ENCODE data around the gene SPINDOC. TPM values are rescaled to one million over a fixed set of nuclear protein-coding genes. Genes with fewer than 3 reads are reported as not detected.

The SPINDOC gene
- total RNA-seq, 1 experiment from 2014 or later, result 50.9 TPM

DNA sequence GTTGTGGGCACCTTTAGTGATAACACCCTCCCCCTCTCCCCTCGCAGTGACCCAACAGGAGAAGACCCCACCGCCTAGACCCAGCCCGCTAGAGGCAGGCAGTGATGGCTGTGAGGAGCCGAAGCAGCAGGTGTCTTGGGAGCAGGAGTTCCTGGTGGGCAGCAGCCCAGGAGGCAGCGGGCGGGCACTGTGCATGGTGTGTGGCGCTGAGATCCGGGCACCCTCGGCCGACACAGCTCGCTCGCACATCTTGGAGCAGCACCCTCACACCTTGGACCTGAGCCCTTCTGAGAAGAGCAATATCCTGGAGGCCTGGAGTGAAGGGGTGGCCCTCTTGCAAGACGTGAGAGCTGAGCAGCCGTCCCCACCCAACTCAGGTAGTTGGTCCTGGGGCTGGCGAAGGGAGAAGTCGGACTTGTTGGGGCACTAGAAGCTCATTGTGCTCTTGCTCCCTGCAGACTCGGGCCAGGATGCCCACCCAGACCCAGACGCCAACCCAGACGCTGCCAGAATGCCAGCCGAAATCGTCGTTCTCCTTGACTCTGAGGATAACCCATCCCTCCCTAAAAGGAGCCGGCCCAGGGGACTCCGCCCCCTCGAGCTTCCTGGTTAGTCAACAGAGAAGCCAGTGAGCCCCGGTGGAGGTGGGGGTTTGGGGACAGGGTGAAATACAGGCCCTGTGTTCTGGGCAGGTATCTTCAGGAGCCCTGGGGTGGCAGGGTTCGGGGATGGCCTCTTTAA, 4.7 kb downstream of the SPINDOC start:
- Histone ChIP-seq H2AFZ (ENCODE audit: low read depth, low read length, poor library complexity, severe bottlenecking) (no peak overlapping the region), H3K4me2 (ENCODE audit: low read length) (no peak overlapping the region), H3K79me2 (ENCODE audit: insufficient read depth, low read length) (peaks cover 58% of the 10 kb centered on the region), H3K9me3 (ENCODE audit: control insufficient read depth in 1 of 2, insufficient read depth in 1 of 2, low read depth in 1 of 2, low read length in 2 of 2) (no peaks in the 10 kb centered on the region), H3K27ac (ENCODE audit: low read depth, low read length) (no peak overlapping the region), H3K27me3 (ENCODE audit: insufficient read depth, low read length) (no peaks in the 10 kb centered on the region), H4K20me1 (ENCODE audit: insufficient read depth) (peaks cover 4% of the 10 kb centered on the region; the same call in 1 of the 2 replicates), H3K4me3 (replicated peaks in 1 of 2; ENCODE audit: low read depth in 1 of 2, low read length in 2 of 2) (no peak overlapping the region), H3K9ac (ENCODE audit: low read length) (no peak overlapping the region), H3K9me2 (ENCODE audit: insufficient read depth) (no peaks in the 10 kb centered on the region), H3K36me3 (ENCODE audit: control insufficient read depth in 1 of 2, insufficient read depth in 2 of 2, low read length in 2 of 2) (peaks cover 26 to 48% of the 10 kb centered on the region in 2 experiments; a peak in 3 of 4 replicates), H3K4me1 (ENCODE audit: control insufficient read depth in 1 of 2, insufficient read depth in 2 of 2, low read length in 2 of 2) (peaks cover 7 to 13% of the 10 kb centered on the region in 2 experiments; a peak in 3 of 4 replicates)
- TF ChIP-seq ZFX (IDR thresholded peaks at IDR 0.05) (no peak), POLR2AphosphoS5 (IDR thresholded peaks at IDR 0.05; ENCODE audit: low read depth, low read length) (no peak), ZNF274 (IDR thresholded peaks at IDR 0.05; ENCODE audit: low read depth, low read length) (no peak), EZH2phosphoT487 (IDR thresholded peaks at IDR 0.05; ENCODE audit: borderline replicate concordance) (no peak), RAD21 (IDR thresholded peaks at IDR 0.05; ENCODE audit: low read depth) (no peak)
- no peak for ATAC-seq
- DNase-seq (ENCODE audit: low read depth, low spot score), result no peak
- RAD21 ChIA-PET (ENCODE audit: low non-redundant PET in 1 of 2, low total read pairs in 2 of 2, uncharacterized antibody in 2 of 2, unreplicated experiment in 2 of 2), result no interaction called here
- BruUV-seq (replicated peaks), result no TSS peak
- POLR2A ChIA-PET, result no interaction called here
- intact Hi-C loops (cut with micrococcal nuclease), result no loop called here
- CTCF ChIA-PET, result no interaction called here

DNA sequence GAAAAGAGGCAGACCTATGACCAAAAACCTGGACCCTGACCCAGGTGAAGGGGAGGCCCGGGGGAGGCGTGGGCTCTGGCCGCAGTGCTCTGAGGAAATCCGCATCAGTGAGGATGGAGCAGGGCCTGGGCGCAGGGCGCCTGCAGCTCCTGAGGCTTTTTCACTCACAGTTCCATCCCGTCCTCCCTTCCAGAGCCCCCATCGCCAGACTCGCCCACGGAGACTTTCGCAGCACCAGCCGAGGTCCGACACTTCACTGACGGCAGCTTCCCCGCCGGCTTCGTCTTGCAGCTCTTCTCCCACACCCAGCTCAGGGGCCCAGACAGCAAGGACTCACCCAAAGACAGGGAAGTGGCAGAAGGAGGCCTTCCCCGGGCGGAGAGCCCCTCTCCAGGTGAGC, 5.4 kb downstream of the SPINDOC start:
- ChIA-PET RAD21 (ENCODE audit: low non-redundant PET in 1 of 2, low total read pairs in 2 of 2, uncharacterized antibody in 2 of 2, unreplicated experiment in 2 of 2) (no interaction called here), CTCF (no interaction called here), POLR2A (no interaction called here)
- Histone ChIP-seq H3K4me3 (replicated peaks in 1 of 2; ENCODE audit: low read depth in 1 of 2, low read length in 2 of 2) (no peak overlapping the region), H3K27me3 (ENCODE audit: insufficient read depth, low read length) (no peaks in the 10 kb centered on the region), H2AFZ (ENCODE audit: low read depth, low read length, poor library complexity, severe bottlenecking) (no peak overlapping the region), H3K79me2 (ENCODE audit: insufficient read depth, low read length) (peaks cover 56% of the 10 kb centered on the region), H4K20me1 (ENCODE audit: insufficient read depth) (peaks cover 4% of the 10 kb centered on the region; the same call in 1 of the 2 replicates), H3K9ac (ENCODE audit: low read length) (no peak overlapping the region), H3K27ac (ENCODE audit: low read depth, low read length) (no peak overlapping the region), H3K4me2 (ENCODE audit: low read length) (no peak overlapping the region), H3K9me2 (ENCODE audit: insufficient read depth) (no peaks in the 10 kb centered on the region), H3K36me3 (ENCODE audit: control insufficient read depth in 1 of 2, insufficient read depth in 2 of 2, low read length in 2 of 2) (peaks cover 31 to 53% of the 10 kb centered on the region in 2 experiments; a peak in 3 of 4 replicates), H3K4me1 (ENCODE audit: control insufficient read depth in 1 of 2, insufficient read depth in 2 of 2, low read length in 2 of 2) (peaks cover 7 to 11% of the 10 kb centered on the region in 2 experiments; a peak in 3 of 4 replicates), H3K9me3 (ENCODE audit: control insufficient read depth in 1 of 2, insufficient read depth in 1 of 2, low read depth in 1 of 2, low read length in 2 of 2) (no peaks in the 10 kb centered on the region)
- DNase-seq (ENCODE audit: low read depth, low spot score) (no peak), ATAC-seq (no peak)
- intact Hi-C loops (cut with micrococcal nuclease), result no loop called here
- BruUV-seq (replicated peaks), result no TSS peak
- no peak for TF ChIP-seq FOSL1 (IDR thresholded peaks at IDR 0.05; ENCODE audit: low read depth)
- TF ChIP-seq ZNF274 (IDR thresholded peaks at IDR 0.05; ENCODE audit: low read depth, low read length), result no peak
- TF ChIP-seq JUND (IDR thresholded peaks at IDR 0.05), result no peak
- TF ChIP-seq RAD21 (IDR thresholded peaks at IDR 0.05; ENCODE audit: low read depth), result no peak
- TF ChIP-seq EZH2 (IDR thresholded peaks at IDR 0.05), result no peak
- TF ChIP-seq CBX3 (IDR thresholded peaks at IDR 0.05; ENCODE audit: low read depth), result no peak
- TF ChIP-seq, protein P1, sequence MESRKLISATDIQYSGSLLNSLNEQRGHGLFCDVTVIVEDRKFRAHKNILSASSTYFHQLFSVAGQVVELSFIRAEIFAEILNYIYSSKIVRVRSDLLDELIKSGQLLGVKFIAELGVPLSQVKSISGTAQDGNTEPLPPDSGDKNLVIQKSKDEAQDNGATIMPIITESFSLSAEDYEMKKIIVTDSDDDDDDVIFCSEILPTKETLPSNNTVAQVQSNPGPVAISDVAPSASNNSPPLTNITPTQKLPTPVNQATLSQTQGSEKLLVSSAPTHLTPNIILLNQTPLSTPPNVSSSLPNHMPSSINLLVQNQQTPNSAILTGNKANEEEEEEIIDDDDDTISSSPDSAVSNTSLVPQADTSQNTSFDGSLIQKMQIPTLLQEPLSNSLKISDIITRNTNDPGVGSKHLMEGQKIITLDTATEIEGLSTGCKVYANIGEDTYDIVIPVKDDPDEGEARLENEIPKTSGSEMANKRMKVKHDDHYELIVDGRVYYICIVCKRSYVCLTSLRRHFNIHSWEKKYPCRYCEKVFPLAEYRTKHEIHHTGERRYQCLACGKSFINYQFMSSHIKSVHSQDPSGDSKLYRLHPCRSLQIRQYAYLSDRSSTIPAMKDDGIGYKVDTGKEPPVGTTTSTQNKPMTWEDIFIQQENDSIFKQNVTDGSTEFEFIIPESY (IDR thresholded peaks at IDR 0.05; ENCODE audit: extremely low read depth, insufficient replicate concordance, low read length), result no peak
- no peak for TF ChIP-seq CEBPB (IDR thresholded peaks at IDR 0.05; ENCODE audit: low read depth)
- TF ChIP-seq EZH2phosphoT487 (IDR thresholded peaks at IDR 0.05; ENCODE audit: borderline replicate concordance), result no peak
- TF ChIP-seq ZFX (IDR thresholded peaks at IDR 0.05), result no peak
- TF ChIP-seq SP1 (IDR thresholded peaks at IDR 0.05; ENCODE audit: low read depth), result no peak
- TF ChIP-seq TCF7L2 (IDR thresholded peaks at IDR 0.05; ENCODE audit: borderline replicate concordance, extremely low read depth, insufficient read depth, insufficient read length), result no peak
- TF ChIP-seq, protein P2, sequence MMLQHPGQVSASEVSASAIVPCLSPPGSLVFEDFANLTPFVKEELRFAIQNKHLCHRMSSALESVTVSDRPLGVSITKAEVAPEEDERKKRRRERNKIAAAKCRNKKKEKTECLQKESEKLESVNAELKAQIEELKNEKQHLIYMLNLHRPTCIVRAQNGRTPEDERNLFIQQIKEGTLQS (IDR thresholded peaks at IDR 0.05), result no peak
- TF ChIP-seq EGR1 (IDR thresholded peaks at IDR 0.05; ENCODE audit: low read depth), result no peak
- TF ChIP-seq, protein P3, sequence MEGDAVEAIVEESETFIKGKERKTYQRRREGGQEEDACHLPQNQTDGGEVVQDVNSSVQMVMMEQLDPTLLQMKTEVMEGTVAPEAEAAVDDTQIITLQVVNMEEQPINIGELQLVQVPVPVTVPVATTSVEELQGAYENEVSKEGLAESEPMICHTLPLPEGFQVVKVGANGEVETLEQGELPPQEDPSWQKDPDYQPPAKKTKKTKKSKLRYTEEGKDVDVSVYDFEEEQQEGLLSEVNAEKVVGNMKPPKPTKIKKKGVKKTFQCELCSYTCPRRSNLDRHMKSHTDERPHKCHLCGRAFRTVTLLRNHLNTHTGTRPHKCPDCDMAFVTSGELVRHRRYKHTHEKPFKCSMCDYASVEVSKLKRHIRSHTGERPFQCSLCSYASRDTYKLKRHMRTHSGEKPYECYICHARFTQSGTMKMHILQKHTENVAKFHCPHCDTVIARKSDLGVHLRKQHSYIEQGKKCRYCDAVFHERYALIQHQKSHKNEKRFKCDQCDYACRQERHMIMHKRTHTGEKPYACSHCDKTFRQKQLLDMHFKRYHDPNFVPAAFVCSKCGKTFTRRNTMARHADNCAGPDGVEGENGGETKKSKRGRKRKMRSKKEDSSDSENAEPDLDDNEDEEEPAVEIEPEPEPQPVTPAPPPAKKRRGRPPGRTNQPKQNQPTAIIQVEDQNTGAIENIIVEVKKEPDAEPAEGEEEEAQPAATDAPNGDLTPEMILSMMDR (IDR thresholded peaks at IDR 0.05 in 2 of 3, conservative IDR thresholded peaks at IDR 0.05 in 1 of 3; ENCODE audit: borderline replicate concordance in 1 of 3, insufficient read depth in 1 of 3, low read depth in 2 of 3, low read length in 2 of 3), result no peak
- TF ChIP-seq POLR2AphosphoS5 (IDR thresholded peaks at IDR 0.05; ENCODE audit: low read depth, low read length), result no peak
